Choroid plexus epithelial cell (primary cell): Measurements from ENCODE around the gene MS4A8.
"Not testable (repeated sequence)": the region's sequence is repeated elsewhere in the genome, so short reads cannot be mapped to it uniquely, and the experiment has no call there.

Experiments used
- DNase-seq: peaks from one replicate; pipeline ENCODE4 v3.0.0-alpha.2; 2010; ENCODE audit warnings: low read depth
- H3K4me3 ChIP-seq: 2 replicates; pipeline ENCODE4 v1.5.1; 2011; ENCODE audit warnings: low read depth, mild to moderate bottlenecking, control low read depth, low read length, moderate library complexity
- TF ChIP-seq, protein P1 (sequence below): conservative IDR thresholded peaks from 2 replicates; pipeline ENCODE4 v1.5.1; 2011; ENCODE audit warnings: low read depth, mild to moderate bottlenecking, control low read depth, inconsistent platforms, low read length, moderate library complexity

Gene MS4A8

GRCh38 chr11:60710482-60710881 is 11.1 kb downstream of the MS4A8 start:
- peak; percentile 3 for DNase-seq
- H3K4me3 ChIP-seq = no peak overlapping the region
- TF ChIP-seq, protein P1, sequence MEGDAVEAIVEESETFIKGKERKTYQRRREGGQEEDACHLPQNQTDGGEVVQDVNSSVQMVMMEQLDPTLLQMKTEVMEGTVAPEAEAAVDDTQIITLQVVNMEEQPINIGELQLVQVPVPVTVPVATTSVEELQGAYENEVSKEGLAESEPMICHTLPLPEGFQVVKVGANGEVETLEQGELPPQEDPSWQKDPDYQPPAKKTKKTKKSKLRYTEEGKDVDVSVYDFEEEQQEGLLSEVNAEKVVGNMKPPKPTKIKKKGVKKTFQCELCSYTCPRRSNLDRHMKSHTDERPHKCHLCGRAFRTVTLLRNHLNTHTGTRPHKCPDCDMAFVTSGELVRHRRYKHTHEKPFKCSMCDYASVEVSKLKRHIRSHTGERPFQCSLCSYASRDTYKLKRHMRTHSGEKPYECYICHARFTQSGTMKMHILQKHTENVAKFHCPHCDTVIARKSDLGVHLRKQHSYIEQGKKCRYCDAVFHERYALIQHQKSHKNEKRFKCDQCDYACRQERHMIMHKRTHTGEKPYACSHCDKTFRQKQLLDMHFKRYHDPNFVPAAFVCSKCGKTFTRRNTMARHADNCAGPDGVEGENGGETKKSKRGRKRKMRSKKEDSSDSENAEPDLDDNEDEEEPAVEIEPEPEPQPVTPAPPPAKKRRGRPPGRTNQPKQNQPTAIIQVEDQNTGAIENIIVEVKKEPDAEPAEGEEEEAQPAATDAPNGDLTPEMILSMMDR = peak; percentile 26

DNA sequence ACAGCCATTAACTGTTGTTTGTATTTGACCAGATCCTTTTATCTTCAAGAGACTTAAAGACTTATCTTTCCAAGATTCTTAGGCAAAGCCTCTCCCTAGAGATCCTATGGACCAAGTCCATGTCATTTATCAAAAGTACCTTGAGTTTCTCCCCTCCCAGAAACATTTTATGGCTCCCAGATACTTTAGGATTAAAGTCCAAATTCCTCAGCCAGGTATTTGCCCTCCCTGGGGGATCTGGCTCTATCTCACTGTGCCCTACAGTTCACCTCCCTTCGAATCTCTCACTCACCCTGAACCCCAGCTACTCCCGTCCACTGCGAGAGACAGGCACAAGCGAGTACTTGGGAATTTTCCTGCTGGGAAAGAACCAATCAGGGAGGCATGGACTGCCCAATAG is 11.9 kb downstream of the MS4A8 start:
- DNase-seq = no peak

GRCh38 chr11:60713423-60713822 is 14.0 kb downstream of the MS4A8 start:
- not testable (repeated sequence) for H3K4me3 ChIP-seq, DNase-seq

More for the DNA sequence above, 11.9 kb downstream of the MS4A8 start:
- H3K4me3 ChIP-seq = no peak overlapping the region
- TF ChIP-seq, protein P1 = no peak

- no peak overlapping the region for H3K4me3 ChIP-seq
- TF ChIP-seq, protein P1 = no peak
- no peak for DNase-seq
Measured at GRCh38 chr11:60717956-60718355, 18.5 kb downstream of the MS4A8 start.

- TF ChIP-seq, protein P1 = no peak
- no peak for DNase-seq
- no peak overlapping the region for H3K4me3 ChIP-seq
Measured at GRCh38 chr11:60718524-60719316, 19.3 kb downstream of the MS4A8 start.

DNA sequence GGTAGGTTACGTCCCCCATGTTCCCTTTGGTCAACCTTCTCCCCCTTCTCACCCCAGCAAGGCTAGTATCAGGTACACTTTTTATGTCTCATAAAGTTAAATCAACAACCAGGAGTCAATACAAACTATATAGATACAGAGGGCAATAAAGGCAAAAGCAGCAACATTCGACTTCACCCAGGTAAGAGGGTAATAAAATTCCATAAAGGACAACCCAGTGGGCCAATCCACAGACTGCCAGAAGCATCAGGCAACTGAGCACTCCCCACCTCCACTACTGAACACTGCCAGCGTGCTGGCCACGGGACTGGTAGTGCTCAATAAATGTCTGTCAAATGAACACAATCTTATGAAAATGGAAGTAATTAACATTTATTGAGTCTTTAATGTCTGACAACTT is 20.0 kb downstream of the MS4A8 start:
- TF ChIP-seq, protein P1 = no peak
- H3K4me3 ChIP-seq = no peak overlapping the region
- no peak for DNase-seq

DNA sequence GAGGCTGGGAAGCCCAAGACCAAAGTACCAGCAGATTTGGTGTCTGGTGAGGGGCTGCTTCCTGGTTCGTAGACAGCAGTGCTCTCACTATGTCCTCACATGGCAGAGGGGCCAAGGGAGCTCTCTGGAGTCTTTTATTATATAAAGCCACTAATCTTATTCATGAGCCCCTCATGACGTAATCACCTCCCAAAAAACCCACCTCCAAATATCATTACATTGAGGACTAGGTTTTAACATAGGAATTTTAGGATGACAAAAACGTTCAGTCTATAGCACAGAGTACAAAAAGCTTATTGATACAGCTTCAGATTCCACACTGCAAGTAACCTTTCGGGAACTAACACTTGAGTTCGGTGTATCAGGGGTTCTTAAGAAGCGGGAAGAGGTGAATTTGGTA is 21.0 kb downstream of the MS4A8 start:
- H3K4me3 ChIP-seq = no peak overlapping the region
- DNase-seq = no peak
- TF ChIP-seq, protein P1 = no peak
